Dedifferentiated amniotic fluid mesenchymal stem cell (primary cell): ENCODE data around the gene PRLR.

ENCODE experiments used
- DNase-seq: peaks from one replicate; pipeline ENCODE4 v3.0.0-alpha.2; 2016; ENCODE audit errors: extremely low spot score

PRLR gene

DNA sequence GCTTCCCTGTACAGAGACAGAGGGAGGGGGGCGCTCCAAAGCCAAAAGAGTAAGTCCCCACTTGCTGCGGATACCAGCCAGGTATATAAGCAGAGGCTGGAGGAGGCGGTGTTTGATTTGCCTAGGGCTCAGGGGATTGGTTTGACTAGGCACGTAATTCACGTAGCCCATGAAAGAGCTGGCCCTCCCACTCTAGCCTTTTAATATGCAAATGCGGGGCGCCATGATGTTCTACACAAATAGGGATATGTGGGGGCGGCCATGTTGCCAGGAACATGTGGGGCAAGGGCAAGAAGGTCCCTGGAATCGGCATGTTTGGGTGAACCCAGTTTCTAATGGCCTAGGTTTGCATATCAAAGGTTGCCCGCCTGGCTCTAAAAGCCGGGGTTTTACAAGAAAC, 3.3 kb upstream of the PRLR start:
- DNase-seq = no peak

- DNase-seq = no peak
Observed at GRCh38 chr5:35233121-35233520, 2.8 kb upstream of the PRLR start.

- no peak for DNase-seq
Observed at GRCh38 chr5:35232124-35232523, 1.8 kb upstream of the PRLR start.

GRCh38 chr5:35229076-35230037, 930 bp downstream of the PRLR start:
- no peak for DNase-seq

DNA sequence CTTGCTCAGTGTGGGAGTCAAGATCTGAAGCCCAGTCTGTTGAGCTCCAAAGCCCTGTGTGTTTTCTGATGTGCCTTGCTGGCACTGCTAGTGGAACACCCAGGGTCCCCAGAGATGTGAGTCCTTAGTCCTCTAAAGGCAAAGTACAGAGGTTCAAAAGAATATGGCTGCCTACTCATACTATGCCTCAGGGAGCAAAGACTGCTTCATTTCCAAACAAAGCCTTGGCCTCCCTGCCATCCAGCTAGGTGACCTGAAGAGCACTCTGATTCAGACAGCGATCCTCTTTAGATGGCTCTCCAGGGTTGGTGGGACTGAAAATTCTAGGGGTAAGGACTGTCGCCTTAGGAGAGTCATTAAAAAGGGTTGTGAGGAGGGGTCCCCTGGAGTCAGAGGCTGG, 2.0 kb downstream of the PRLR start:
- DNase-seq = no peak

DNA sequence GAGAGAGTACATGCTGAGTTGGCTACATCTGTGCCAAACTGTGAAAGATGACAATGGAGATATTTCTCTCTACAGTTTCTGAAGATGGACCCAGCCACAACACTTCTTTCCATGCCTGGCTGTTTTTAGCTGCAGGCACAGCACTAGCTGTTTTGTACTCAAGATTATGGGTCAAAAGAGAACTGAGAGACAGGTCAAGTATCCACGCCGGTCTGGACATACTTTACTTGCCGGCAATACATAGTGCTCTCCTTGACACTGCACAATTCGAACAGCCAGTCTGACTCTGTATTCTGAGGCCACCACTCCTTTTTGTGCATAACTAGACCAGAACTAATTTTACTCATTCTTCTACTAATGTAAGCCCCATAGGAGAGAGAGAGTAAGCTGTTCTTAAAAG, 2.6 kb downstream of the PRLR start:
- no peak for DNase-seq

DNA sequence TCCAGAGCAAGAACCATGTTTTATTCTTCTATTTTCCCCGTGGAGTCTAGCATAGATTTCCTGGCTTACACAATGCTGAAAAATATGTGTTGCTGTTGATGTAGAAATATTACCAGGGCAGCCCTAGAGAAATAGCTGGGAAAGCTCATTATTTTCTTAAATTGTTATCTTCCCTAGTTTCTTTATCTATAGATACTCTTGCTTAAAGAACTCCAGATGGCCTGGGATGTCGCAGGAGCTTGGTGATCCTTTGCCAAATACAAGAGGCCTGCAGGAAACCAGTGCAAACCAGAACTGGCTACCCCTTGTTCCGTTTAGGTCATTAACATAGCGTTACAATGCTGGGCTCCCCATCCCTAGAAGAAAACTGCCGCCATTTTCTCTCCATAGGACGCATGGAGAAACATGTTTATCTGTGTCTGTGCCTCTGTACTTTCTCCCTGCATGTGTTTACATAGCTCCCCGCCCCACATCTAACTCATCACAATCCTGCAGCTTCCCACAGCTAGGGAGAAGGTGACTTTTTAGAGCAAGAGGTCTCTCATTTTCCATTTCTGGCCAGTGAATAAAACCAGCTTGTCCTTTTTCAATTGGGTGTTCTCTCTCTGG, 6.4 kb downstream of the PRLR start:
- no peak for DNase-seq

DNA sequence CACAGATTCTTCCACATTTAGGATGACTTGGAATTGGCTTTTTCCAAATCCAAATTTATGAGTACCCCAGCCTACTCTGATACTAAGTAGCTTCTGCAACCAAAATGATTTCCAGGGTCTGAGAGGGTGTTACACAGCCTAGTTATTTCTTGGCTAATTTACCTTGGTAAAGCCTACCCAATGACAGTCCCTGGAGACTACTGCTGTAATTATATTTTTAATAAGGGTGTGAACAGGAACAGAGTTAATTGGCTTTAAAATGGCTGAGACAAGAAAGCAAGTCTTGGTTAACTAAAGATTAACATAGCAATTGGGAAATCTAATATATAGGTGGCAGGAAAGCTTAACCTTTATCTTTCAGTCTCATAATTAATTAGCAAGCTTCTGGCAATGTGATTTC, 9.3 kb downstream of the PRLR start:
- DNase-seq = no peak

DNA sequence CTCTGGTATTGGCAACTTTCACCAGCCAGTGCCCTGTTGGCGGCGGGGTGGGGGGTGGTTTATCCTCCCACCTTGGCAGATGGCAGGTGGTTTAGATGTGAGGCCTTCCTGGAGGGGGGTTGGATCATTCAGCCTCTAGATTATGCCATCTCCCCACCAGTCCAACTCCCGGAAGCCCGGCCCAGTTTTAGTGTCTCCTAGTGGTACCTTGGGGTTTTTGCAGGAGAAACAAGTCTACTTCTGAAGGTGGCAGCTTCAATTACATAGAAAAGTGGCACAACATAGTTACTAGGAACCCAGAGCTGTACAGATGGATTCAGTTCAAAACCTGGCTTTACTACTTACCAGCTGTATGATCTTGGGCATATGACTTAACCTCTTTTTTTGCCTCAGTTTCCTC, 11.3 kb downstream of the PRLR start:
- DNase-seq = no peak

GRCh38 chr5:35214051-35214450, 16.2 kb downstream of the PRLR start:
- no peak for DNase-seq

- no peak for DNase-seq
Observed at GRCh38 chr5:35213608-35214007, 16.7 kb downstream of the PRLR start.

DNA sequence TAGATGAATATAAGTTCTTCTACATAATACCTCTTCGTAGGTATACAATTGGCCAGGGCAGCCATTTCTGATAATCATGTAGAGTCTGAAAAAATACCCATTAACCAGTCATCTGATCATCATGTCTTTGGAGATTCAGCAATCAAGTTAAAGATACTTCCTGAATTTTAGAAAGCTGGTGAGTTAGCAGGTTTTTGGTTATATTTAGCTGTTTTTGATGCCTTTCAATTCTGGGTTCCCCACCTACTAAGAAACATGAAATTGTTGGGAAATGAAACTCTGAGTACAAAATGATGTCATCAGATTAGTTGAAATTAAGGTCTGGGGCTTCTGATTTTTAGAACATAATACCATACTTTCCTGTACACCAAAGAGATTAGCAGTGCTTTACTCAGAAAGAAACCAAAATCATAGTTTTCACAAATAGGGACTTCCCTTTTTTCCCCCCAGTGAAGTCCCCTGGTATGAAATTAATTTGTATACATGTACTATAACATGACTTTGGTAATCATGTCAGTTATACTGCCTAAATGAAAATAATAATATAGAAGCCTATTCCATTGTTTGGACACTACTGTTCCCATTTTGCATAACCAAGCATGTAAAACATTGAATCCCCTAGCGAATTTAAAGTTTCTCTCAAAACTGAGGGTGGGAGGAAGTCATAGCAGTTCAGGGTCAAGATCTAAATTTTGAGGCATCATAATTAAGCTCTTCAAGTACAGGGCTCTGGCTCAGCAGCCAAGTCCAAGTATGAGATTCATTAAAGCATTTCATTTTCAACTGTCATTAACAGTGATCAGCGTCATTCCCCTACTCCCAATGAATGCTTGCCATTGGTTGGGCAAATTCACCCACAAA, 17.9 kb downstream of the PRLR start:
- no peak for DNase-seq

DNA sequence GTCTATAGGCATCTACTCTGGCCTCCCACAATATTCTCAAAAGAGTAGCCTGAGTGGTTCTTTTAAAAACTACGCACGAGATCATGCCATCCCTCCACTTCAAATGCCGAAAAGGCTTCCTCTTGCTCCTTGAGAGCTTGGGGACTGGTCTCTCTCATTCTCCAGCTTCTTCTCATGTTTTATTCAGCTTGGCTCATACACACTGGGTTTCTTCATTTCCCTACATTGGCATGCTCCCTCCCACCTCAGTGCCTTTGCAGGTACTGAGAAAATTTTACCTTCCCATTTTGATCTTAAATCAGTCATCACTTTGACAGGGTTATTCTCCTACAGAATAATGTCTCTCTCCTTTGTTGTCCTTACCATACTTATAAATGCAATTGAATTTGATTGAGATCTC, 20.4 kb downstream of the PRLR start:
- DNase-seq = no peak

DNA sequence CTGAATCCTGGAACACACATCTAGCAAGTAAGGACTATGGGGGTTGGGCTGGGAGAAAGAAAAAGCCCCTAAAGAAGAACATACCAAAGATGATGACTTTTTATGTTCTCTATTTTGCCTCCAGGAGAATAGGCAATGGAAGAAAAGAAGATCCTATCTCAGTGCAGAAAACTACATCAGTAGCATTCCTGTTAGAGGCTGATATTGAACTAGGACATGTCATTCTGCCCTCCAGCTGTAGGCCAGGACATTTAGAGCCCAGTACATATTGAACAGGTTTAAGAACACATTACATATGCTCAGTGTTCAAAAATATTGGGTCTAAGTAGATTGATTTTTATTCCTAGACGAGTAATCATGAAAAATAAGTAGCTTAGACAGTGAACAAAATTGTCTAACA, 24.7 kb downstream of the PRLR start:
- no peak for DNase-seq

- no peak for DNase-seq
Observed at GRCh38 chr5:35205186-35205585, 25.1 kb downstream of the PRLR start.

DNA sequence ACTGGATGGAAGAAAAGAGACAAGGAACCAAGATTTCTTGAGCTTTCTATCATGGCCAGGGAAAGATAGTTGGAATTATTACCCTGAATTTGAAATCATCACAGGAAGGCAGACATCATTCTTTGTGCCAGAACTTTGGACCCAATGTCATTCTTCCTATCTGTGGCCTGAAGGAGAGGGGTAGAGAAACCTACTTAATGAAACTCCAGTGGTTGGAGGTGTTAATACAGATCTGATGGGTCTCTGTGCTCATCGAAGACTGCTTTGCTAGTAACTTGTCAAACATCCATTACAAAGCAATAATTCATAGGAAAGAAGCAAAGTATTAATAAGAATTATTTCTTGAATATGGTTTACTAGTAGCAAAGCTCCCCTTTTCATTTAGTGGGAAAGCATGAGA, 26.9 kb downstream of the PRLR start:
- no peak for DNase-seq

- DNase-seq = no peak
Observed at GRCh38 chr5:35202319-35203111, 27.8 kb downstream of the PRLR start.

GRCh38 chr5:35201291-35201690, 29.0 kb downstream of the PRLR start:
- no peak for DNase-seq

DNA sequence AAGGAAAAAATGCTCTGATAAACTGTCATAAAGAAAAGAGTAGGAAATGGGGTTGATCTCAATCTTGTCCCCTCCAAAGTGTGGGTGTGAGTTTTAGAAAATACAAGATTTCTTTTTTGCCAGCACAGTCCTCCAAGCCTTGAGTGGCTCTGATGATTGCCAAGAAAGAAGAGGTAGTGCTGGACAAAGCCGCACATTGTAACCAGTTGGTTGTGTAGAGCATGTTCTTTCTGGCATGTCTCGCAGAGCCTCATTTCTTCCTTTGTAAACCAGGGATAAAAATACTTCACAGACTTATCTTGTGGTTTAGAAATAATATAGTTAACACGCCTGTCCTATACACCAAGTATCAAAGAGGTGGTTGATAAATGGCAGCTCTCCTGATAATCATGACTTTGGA, 30.4 kb downstream of the PRLR start:
- DNase-seq = no peak

- DNase-seq = no peak
Observed at GRCh38 chr5:35198686-35199085, 31.6 kb downstream of the PRLR start.

DNA sequence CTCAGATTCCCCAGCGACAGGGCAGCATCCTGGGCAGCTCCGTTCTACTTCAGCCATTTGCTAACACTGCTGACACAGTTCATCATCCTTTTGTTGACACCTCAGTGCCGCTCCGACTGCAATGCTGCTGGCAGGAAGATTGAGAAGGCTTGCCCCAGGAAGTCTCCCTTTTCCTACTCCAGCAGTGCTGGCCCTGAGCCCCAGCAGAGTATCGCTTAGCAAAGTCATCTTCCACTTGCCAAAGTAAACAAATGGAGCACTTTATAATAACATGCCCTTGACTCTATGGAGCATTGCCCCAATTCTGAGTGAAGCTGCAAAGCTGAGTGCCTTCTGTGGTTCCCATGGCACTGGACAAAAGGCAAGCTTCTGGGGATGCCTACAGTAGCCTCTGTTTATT, 32.2 kb downstream of the PRLR start:
- peak; percentile 62 for DNase-seq

DNA sequence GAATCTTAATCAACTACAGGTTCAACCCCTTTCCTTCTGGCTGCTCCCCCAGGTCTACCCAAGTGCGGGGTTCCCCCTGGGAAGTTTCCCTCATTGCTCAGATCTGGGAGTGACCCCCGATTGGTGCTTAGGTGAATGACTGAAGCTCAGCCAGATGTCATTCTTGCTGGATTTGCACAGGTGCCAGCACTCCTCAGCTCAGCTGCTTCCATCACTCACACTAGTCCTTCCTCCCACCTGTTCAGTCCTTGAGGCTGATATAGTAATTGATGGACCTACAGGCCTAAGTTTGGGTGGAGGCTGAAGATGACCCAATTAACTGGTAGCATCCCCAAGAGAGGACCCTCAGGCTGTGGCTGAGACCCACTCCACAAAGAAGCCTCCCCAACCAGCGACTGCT, 32.9 kb downstream of the PRLR start:
- no peak for DNase-seq
